ENCODE measurements around the gene TYRO3. TPM values are rescaled to one million over a fixed set of nuclear protein-coding genes. Genes with fewer than 3 reads are reported as not detected.

The TYRO3 gene
- total and polyA plus RNA-seq, 2 donors (not counting 1 experiment from before 2014, with no cell fraction given), result 0.05 TPM; not detected in 1

DNA sequence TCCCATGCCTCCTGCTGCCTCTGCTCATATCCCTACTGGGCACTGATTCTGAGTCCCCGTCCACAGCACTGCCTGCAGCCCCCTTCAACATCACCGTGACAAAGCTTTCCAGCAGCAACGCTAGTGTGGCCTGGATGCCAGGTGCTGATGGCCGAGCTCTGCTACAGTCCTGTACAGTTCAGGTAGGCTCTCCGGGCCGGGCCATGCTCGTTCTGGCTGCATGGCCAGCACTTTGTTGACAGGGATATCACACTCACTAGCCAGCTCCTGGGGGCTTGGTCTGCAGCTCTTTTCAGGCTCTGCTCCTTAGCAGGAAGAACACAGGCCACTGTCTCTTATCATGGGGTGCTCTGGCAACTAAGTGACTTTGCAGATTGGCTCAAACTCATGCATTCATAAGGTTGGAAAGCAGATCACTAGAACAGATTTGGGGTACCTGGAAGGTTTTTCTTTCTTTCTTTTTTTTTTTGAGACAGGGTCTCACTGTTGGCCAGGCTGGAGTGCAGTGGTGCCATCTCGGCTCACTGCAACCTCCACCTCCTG, 6.0 kb downstream of the TYRO3 start:
- H3K9ac ChIP-seq (ENCODE audit: low read length), result no peak overlapping the region
- ATAC-seq (ENCODE audit: low read depth), result no peak
- H3K27ac ChIP-seq (ENCODE audit: low read length in 2 of 2), result no peak overlapping the region
- no peak for DNase-seq
- peaks cover 28% of the 10 kb centered on the region for H3K27me3 Mint-ChIP-seq
- H3K9me3 ChIP-seq (ENCODE audit: control extremely low read depth in 1 of 3, control insufficient read depth in 2 of 3, insufficient read depth in 1 of 3, low read length in 2 of 3), result peaks cover 0 to 2% (median 0%) of the 10 kb centered on the region in 3 donors
- POLR2A ChIA-PET, result no interaction called here
- 88% methylated on average over 7 of the region's 8 CpGs for WGBS (ENCODE audit: insufficient coverage)
- H3K79me2 ChIP-seq (ENCODE audit: control insufficient read depth, insufficient read depth, low read length), result no peaks in the 10 kb centered on the region
- H3K9me3 Mint-ChIP-seq (ENCODE audit: insufficient read depth), result no peaks in the 10 kb centered on the region
- H4K20me1 ChIP-seq (ENCODE audit: control insufficient read depth, insufficient read depth, low read length, poor library complexity, severe bottlenecking), result no peaks in the 10 kb centered on the region
- no peaks in the 10 kb centered on the region for H3K36me3 ChIP-seq (replicated peaks in 1 of 2; ENCODE audit: control extremely low read depth in 1 of 2, control insufficient read depth in 1 of 2, extremely low read depth in 1 of 2, insufficient read depth in 2 of 2, low read length in 1 of 2)
- no peak overlapping the region for H3K4me2 ChIP-seq (replicated peaks; ENCODE audit: low read depth, low read length, poor library complexity, severe bottlenecking)
- H2AFZ ChIP-seq (ENCODE audit: insufficient read depth, low read depth, low read length, poor library complexity, severe bottlenecking), result no peak overlapping the region
- H3K4me1 Mint-ChIP-seq, result no peaks in the 10 kb centered on the region
- intact Hi-C loops (cut with micrococcal nuclease), result no loop called here
- CTCF ChIA-PET, result interaction anchor here (0.7 kb wide), 1 partner anchor 52 kb away, joined by 3 read pairs; no protein-coding TSS in a partner anchor
- H3K27me3 ChIP-seq (replicated peaks in 1 of 4; ENCODE audit: control extremely low read depth in 1 of 4, control insufficient read depth in 3 of 4, insufficient read depth in 4 of 4, low read length in 3 of 4), result peaks cover 0 to 22% (median 5%) of the 10 kb centered on the region in 4 experiments
- no peak overlapping the region for H3K4me3 ChIP-seq (ENCODE audit: control extremely low read depth in 1 of 5, extremely low read depth in 1 of 5, insufficient read depth in 1 of 5, low read depth in 2 of 5, low read length in 4 of 5)
- H3K4me3 Mint-ChIP-seq, result no peak overlapping the region
- TF ChIP-seq, protein P1, sequence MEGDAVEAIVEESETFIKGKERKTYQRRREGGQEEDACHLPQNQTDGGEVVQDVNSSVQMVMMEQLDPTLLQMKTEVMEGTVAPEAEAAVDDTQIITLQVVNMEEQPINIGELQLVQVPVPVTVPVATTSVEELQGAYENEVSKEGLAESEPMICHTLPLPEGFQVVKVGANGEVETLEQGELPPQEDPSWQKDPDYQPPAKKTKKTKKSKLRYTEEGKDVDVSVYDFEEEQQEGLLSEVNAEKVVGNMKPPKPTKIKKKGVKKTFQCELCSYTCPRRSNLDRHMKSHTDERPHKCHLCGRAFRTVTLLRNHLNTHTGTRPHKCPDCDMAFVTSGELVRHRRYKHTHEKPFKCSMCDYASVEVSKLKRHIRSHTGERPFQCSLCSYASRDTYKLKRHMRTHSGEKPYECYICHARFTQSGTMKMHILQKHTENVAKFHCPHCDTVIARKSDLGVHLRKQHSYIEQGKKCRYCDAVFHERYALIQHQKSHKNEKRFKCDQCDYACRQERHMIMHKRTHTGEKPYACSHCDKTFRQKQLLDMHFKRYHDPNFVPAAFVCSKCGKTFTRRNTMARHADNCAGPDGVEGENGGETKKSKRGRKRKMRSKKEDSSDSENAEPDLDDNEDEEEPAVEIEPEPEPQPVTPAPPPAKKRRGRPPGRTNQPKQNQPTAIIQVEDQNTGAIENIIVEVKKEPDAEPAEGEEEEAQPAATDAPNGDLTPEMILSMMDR (IDR thresholded peaks at IDR 0.05), result no peak
- TF ChIP-seq EZH2 (IDR thresholded peaks at IDR 0.05; ENCODE audit: borderline replicate concordance, insufficient read depth, low read depth, low read length, poor library complexity, severe bottlenecking), result no peak
- H3K4me1 ChIP-seq (ENCODE audit: control insufficient read depth in 2 of 2, insufficient read depth in 2 of 2, low read length in 2 of 2), result peaks cover 0 to 1% of the 10 kb centered on the region in 2 donors
- no peak overlapping the region for H3K27ac Mint-ChIP-seq

DNA sequence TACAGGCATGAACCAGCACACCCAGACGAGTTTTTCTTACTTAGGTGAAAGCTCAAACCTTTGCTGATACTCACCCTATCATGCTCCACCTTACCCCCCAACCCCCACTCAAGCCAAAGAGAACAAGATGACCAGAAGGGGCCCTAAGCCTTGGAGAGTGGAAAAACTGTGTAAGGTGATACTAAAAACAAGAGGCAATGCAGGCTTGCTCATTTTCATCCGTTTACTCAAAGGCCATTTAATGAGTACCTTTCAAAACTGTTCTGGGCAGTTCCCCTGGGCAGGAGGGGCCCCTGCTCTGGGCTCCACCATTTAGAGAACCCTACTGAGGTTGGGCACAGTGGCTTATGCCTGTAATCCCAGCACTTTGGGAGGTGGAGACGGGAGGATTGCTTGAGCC, 6.7 kb downstream of the TYRO3 start:
- POLR2A ChIA-PET, result no interaction called here
- no peaks in the 10 kb centered on the region for H3K9me3 Mint-ChIP-seq (ENCODE audit: insufficient read depth)

More for the DNA sequence above, 6.7 kb downstream of the TYRO3 start:
- DNase-seq (no peak), ATAC-seq (ENCODE audit: low read depth) (no peak)
- Histone ChIP-seq H3K27me3 (replicated peaks in 1 of 4; ENCODE audit: control extremely low read depth in 1 of 4, control insufficient read depth in 3 of 4, insufficient read depth in 4 of 4, low read length in 3 of 4) (peaks cover 0 to 15% (median 2%) of the 10 kb centered on the region in 4 experiments), H3K4me3 (ENCODE audit: control extremely low read depth in 1 of 5, extremely low read depth in 1 of 5, insufficient read depth in 1 of 5, low read depth in 2 of 5, low read length in 4 of 5) (no peak overlapping the region), H4K20me1 (ENCODE audit: control insufficient read depth, insufficient read depth, low read length, poor library complexity, severe bottlenecking) (no peaks in the 10 kb centered on the region), H3K9ac (ENCODE audit: low read length) (no peak overlapping the region), H3K4me1 (ENCODE audit: control insufficient read depth in 2 of 2, insufficient read depth in 2 of 2, low read length in 2 of 2) (no peaks in the 10 kb centered on the region), H2AFZ (ENCODE audit: insufficient read depth, low read depth, low read length, poor library complexity, severe bottlenecking) (no peak overlapping the region), H3K27ac (ENCODE audit: low read length in 2 of 2) (no peak overlapping the region), H3K36me3 (replicated peaks in 1 of 2; ENCODE audit: control extremely low read depth in 1 of 2, control insufficient read depth in 1 of 2, extremely low read depth in 1 of 2, insufficient read depth in 2 of 2, low read length in 1 of 2) (no peaks in the 10 kb centered on the region), H3K4me2 (replicated peaks; ENCODE audit: low read depth, low read length, poor library complexity, severe bottlenecking) (no peak overlapping the region), H3K79me2 (ENCODE audit: control insufficient read depth, insufficient read depth, low read length) (no peaks in the 10 kb centered on the region), H3K9me3 (ENCODE audit: control extremely low read depth in 1 of 3, control insufficient read depth in 2 of 3, insufficient read depth in 1 of 3, low read length in 2 of 3) (peaks cover 0 to 2% (median 0%) of the 10 kb centered on the region in 3 donors)
- Mint-ChIP-seq H3K4me3 (no peak overlapping the region), H3K27me3 (peaks cover 21% of the 10 kb centered on the region), H3K4me1 (no peaks in the 10 kb centered on the region), H3K27ac (no peak overlapping the region)
- TF ChIP-seq EZH2 (IDR thresholded peaks at IDR 0.05; ENCODE audit: borderline replicate concordance, insufficient read depth, low read depth, low read length, poor library complexity, severe bottlenecking), result no peak
- TF ChIP-seq, protein P1 (IDR thresholded peaks at IDR 0.05), result no peak
- CTCF ChIA-PET, result interaction anchor here (0.7 to 1.2 kb wide), 2 partner anchors 9 to 53 kb away, joined by 3 read pairs; no protein-coding TSS in a partner anchor
- intact Hi-C loops (cut with micrococcal nuclease), result no loop called here
- WGBS (ENCODE audit: insufficient coverage), result 83% methylated on average over 1 of the region's 3 CpGs
